Esophagus squamous epithelium (tissue), 5 donors: ENCODE measurements around the gene MALRD1. TPM values are rescaled to one million over a fixed set of nuclear protein-coding genes. Genes with fewer than 3 reads are reported as not detected.

Source experiments
- DNase-seq: peaks from one replicate; lab custom pipeline; 2025; lab: John Stamatoyannopoulos, UW
- H3K27ac ChIP-seq, 4 donors: fragments of 200-600 bp; sonication (generic); one replicate each; pipeline ENCODE4 v1.5.1; 2016 to 2019; ENCODE audit warnings: mild to moderate bottlenecking in 1 of 4
- H3K27me3 ChIP-seq, 4 donors: fragments of 200-600 bp; sonication (generic); 1 replicate in 3 of 4; 2 replicates in 1 of 4; pipeline versions ENCODE4 v1.5.1 to v1.6.0; 2017 to 2021; ENCODE audit warnings: antibody characterized with exemption in 1 of 4
- H3K36me3 ChIP-seq, 3 donors: fragments of 200-600 bp; sonication (generic); one replicate each; pipeline ENCODE4 v1.5.1; 2016 to 2019
- H3K4me1 ChIP-seq, 3 donors: fragments of 200-600 bp; sonication (generic); one replicate each; pipeline ENCODE4 v1.5.1; 2017 to 2019
- H3K4me3 ChIP-seq, 4 donors: fragments of 200-600 bp; sonication (generic); 1 replicate in 3 of 4; 2 replicates in 1 of 4; pipeline ENCODE4 v1.5.1; 2016 to 2019; ENCODE audit warnings: mild to moderate bottlenecking in 2 of 4, moderate library complexity in 1 of 4
- H3K9me3 ChIP-seq, 3 donors: fragments of 200-600 bp; sonication (generic); one replicate each; pipeline ENCODE4 v1.5.1; 2016 to 2019
- CTCF ChIP-seq, 6 experiments: fragments of 450-650 bp in 4 of 6; fragments of 200-600 bp in 2 of 6; sonication (generic) in 2 of 6; IDR thresholded peaks; one replicate each; pipeline ENCODE4 v1.5.1; 2016 to 2019; ENCODE audit warnings: antibody characterized with exemption in 6 of 6, mild to moderate bottlenecking in 4 of 6, moderate library complexity in 4 of 6
- POLR2A ChIP-seq, 4 donors: fragments of 450-650 bp; IDR thresholded peaks; one replicate each; pipeline ENCODE4 v1.6.1; 2017; ENCODE audit warnings: antibody characterized with exemption in 4 of 4, mild to moderate bottlenecking in 4 of 4, moderate library complexity in 3 of 4
- WGBS, 2 donors: methylation state at CpG; one replicate each; pipeline ENCODE4 v1.1.5; 2018; 5-methylcytosine and 5-hydroxymethylcytosine counted together
- intact Hi-C: fragments of 100-400 bp; cut with DNase I; formaldehyde crosslinking; loops from one replicate; pipeline ENCODE4 v1.15.0; 2022
- total RNA-seq, 4 donors: library from RNA; depleted of rRNA; stranded (reverse); fragments of >200 nt; gene quantifications; one replicate each; pipeline ENCODE4 v1.1.0, GENCODE V29; 2016
- donor health status: DM: yes; HTN: yes; CAD: no.

MALRD1 gene
- total RNA-seq, 4 donors from 2014 or later: 0.38 TPM; not detected in 3

- TF ChIP-seq POLR2A (IDR thresholded peaks at IDR 0.05) (no peak), CTCF (IDR thresholded peaks at IDR 0.05) (no peak)
- Histone ChIP-seq H3K27me3 (no peaks in the 10 kb centered on the region), H3K9me3 (no peaks in the 10 kb centered on the region), H3K4me3 (no peak overlapping the region), H3K36me3 (no peaks in the 10 kb centered on the region), H3K4me1 (no peaks in the 10 kb centered on the region), H3K27ac (no peak overlapping the region)
- DNase-seq: no peak
- intact Hi-C loops: no loop called here
- 84 to 91% methylated on average over 9 of the region's 9 CpGs for WGBS, 2 donors
These were observed 546.7 kb downstream of the MALRD1 start for GRCh38 chr10:19595212-19595845.

GRCh38 chr10:19605806-19606205 lies 557.2 kb downstream of the MALRD1 start:
- Histone ChIP-seq H3K27ac (no peak overlapping the region), H3K4me3 (no peak overlapping the region), H3K27me3 (no peaks in the 10 kb centered on the region), H3K9me3 (no peaks in the 10 kb centered on the region), H3K4me1 (no peaks in the 10 kb centered on the region), H3K36me3 (no peaks in the 10 kb centered on the region)
- 90 to 93% methylated on average over 2 of the region's 2 CpGs for WGBS, 2 donors
- no peak for DNase-seq
- TF ChIP-seq POLR2A (IDR thresholded peaks at IDR 0.05) (no peak), CTCF (IDR thresholded peaks at IDR 0.05) (no peak)
- intact Hi-C loops: no loop called here

- Histone ChIP-seq H3K9me3 (no peaks in the 10 kb centered on the region), H3K27me3 (no peaks in the 10 kb centered on the region), H3K27ac (no peak overlapping the region), H3K4me3 (no peak overlapping the region), H3K36me3 (no peaks in the 10 kb centered on the region), H3K4me1 (no peaks in the 10 kb centered on the region)
- no peak for DNase-seq
- intact Hi-C loops: no loop called here
- TF ChIP-seq POLR2A (IDR thresholded peaks at IDR 0.05) (no peak), CTCF (IDR thresholded peaks at IDR 0.05) (no peak)
- 62 to 68% methylated on average over 4 of the region's 4 CpGs for WGBS, 2 donors
These were observed 558.4 kb downstream of the MALRD1 start for GRCh38 chr10:19606968-19607367.

GRCh38 chr10:19611775-19612174 lies 563.2 kb downstream of the MALRD1 start:
- Histone ChIP-seq H3K36me3 (no peaks in the 10 kb centered on the region), H3K27ac (no peak overlapping the region), H3K4me1 (no peaks in the 10 kb centered on the region), H3K27me3 (no peaks in the 10 kb centered on the region), H3K4me3 (no peak overlapping the region), H3K9me3 (no peaks in the 10 kb centered on the region)
- no peak for DNase-seq
- intact Hi-C loops: no loop called here
- no peak for TF ChIP-seq CTCF (IDR thresholded peaks at IDR 0.05)
- TF ChIP-seq POLR2A (IDR thresholded peaks at IDR 0.05): no peak

GRCh38 chr10:19616966-19617365 lies 568.4 kb downstream of the MALRD1 start:
- H3K9me3 ChIP-seq: no peaks in the 10 kb centered on the region
- intact Hi-C loops: no loop called here
- H3K27me3 ChIP-seq: no peaks in the 10 kb centered on the region
- 43 to 46% methylated on average over 2 of the region's 2 CpGs for WGBS, 2 donors
- H3K4me3 ChIP-seq: no peak overlapping the region
- DNase-seq: no peak
- H3K36me3 ChIP-seq: no peaks in the 10 kb centered on the region
- H3K27ac ChIP-seq: no peak overlapping the region
- no peaks in the 10 kb centered on the region for H3K4me1 ChIP-seq
- TF ChIP-seq POLR2A (IDR thresholded peaks at IDR 0.05): no peak
- no peak for TF ChIP-seq CTCF (IDR thresholded peaks at IDR 0.05)
